Activated naive CD4-positive, alpha-beta T cell treated with anti-CD3 and anti-CD28 coated beads, Interleukin-2, amount 50 U/mL, for 72 hours (primary cell): ENCODE measurements around the gene PIK3CD. TPM values are rescaled to one million over a fixed set of nuclear protein-coding genes. Genes with fewer than 3 reads are reported as not detected.
"Not testable (repeated sequence)": the region's sequence is repeated elsewhere in the genome, so short reads cannot be mapped to it uniquely, and the experiment has no call there.

Experiments
- ATAC-seq, 2 donors: fragments of 150-1000 bp; cut with Tn5 transposase; 2 replicates each; pipeline ENCODE4 v1.10.0; 2021; ENCODE audit warnings: mild to moderate bottlenecking in 2 of 2, moderate library complexity in 2 of 2
- DNase-seq, 2 donors: peaks; one replicate each; pipeline ENCODE4 v3.0.0; 2021 to 2022; ENCODE audit warnings: low spot score in 2 of 2
- H3K27ac Mint-ChIP-seq, 2 donors: one replicate each; pipeline ENCODE4 v1.8.0; 2022; ENCODE audit warnings: mild to moderate bottlenecking in 2 of 2, mixed read lengths in 2 of 2
- H3K36me3 Mint-ChIP-seq, 2 donors: one replicate each; pipeline ENCODE4 v1.8.0; 2022; ENCODE audit warnings: mixed read lengths in 2 of 2
- H3K9me3 Mint-ChIP-seq, 2 donors: one replicate each; pipeline ENCODE4 v1.8.0; 2022; ENCODE audit warnings: mixed read lengths in 2 of 2
- total RNA-seq, 2 donors: library from RNA; stranded (reverse); gene quantifications; one replicate each; pipeline ENCODE4 v1.2.3, GENCODE V29; 2022

The PIK3CD gene
- total RNA-seq, 2 donors from 2014 or later: 118 to 138 TPM

- no peak for DNase-seq
- H3K36me3 Mint-ChIP-seq: peaks cover 13 to 41% of the 10 kb centered on the region in 2 donors
- H3K27ac Mint-ChIP-seq: peak overlapping the region; percentile 73 to 92
- ATAC-seq: no peak
- no peaks in the 10 kb centered on the region for H3K9me3 Mint-ChIP-seq
Measured at GRCh38 chr1:9690440-9691107, 39.0 kb downstream of the PIK3CD start.

- H3K36me3 Mint-ChIP-seq: peaks cover 13 to 41% of the 10 kb centered on the region in 2 donors
- no peaks in the 10 kb centered on the region for H3K9me3 Mint-ChIP-seq
- ATAC-seq (peak in 1 of 2 donors; percentile 21), DNase-seq (no peak)
- H3K27ac Mint-ChIP-seq: peak overlapping the region; percentile 73 to 84
Measured at GRCh38 chr1:9691108-9691445, 39.5 kb downstream of the PIK3CD start.

GRCh38 chr1:9691691-9692090 lies 40.2 kb downstream of the PIK3CD start:
- peaks cover 13 to 41% of the 10 kb centered on the region in 2 donors for H3K36me3 Mint-ChIP-seq
- DNase-seq (no peak), ATAC-seq (no peak)
- peak overlapping the region; percentile 73 to 84 for H3K27ac Mint-ChIP-seq
- no peaks in the 10 kb centered on the region for H3K9me3 Mint-ChIP-seq

- DNase-seq (no peak), ATAC-seq (no peak)
- no peaks in the 10 kb centered on the region for H3K9me3 Mint-ChIP-seq
- H3K27ac Mint-ChIP-seq: peak overlapping the region in 1 of 2 donors; percentile 79
- peaks cover 0 to 39% of the 10 kb centered on the region in 2 donors for H3K36me3 Mint-ChIP-seq
Measured at GRCh38 chr1:9696793-9697192, 45.3 kb downstream of the PIK3CD start.

- DNase-seq: no peak
Measured at GRCh38 chr1:9699361-9699760, 47.8 kb downstream of the PIK3CD start.

GRCh38 chr1:9700340-9700739 lies 48.8 kb downstream of the PIK3CD start:
- peak overlapping the region in 1 of 2 donors; percentile 49 for H3K27ac Mint-ChIP-seq
- no peak for ATAC-seq
- DNase-seq: no peak
- peaks cover 9 to 36% of the 10 kb centered on the region in 2 donors for H3K36me3 Mint-ChIP-seq
- H3K9me3 Mint-ChIP-seq: peaks cover 0 to 8% of the 10 kb centered on the region in 2 donors

More at GRCh38 chr1:9699361-9699760, 47.8 kb downstream of the PIK3CD start:
- peaks cover 9 to 38% of the 10 kb centered on the region in 2 donors for H3K36me3 Mint-ChIP-seq
- peak in 1 of 2 donors; percentile 23 for ATAC-seq
- peaks cover 0 to 8% of the 10 kb centered on the region in 2 donors for H3K9me3 Mint-ChIP-seq
- H3K27ac Mint-ChIP-seq: peak overlapping the region; percentile 49 to 79

- Mint-ChIP-seq H3K9me3 (peaks cover 0 to 8% of the 10 kb centered on the region in 2 donors), H3K27ac (peak overlapping the region in 1 of 2 donors; percentile 49), H3K36me3 (peaks cover 9 to 40% of the 10 kb centered on the region in 2 donors)
- ATAC-seq (no peak), DNase-seq (no peak)
Measured at GRCh38 chr1:9701665-9702064, 50.1 kb downstream of the PIK3CD start.

- ATAC-seq (no peak), DNase-seq (no peak)
- Mint-ChIP-seq H3K27ac (no peak overlapping the region), H3K9me3 (peaks cover 0 to 8% of the 10 kb centered on the region in 2 donors), H3K36me3 (peaks cover 9 to 40% of the 10 kb centered on the region in 2 donors)
Measured at GRCh38 chr1:9703165-9703509, 51.6 kb downstream of the PIK3CD start.

GRCh38 chr1:9703681-9704080 lies 52.1 kb downstream of the PIK3CD start:
- Mint-ChIP-seq H3K27ac (peak overlapping the region; percentile 7 to 79), H3K36me3 (peaks cover 9 to 40% of the 10 kb centered on the region in 2 donors), H3K9me3 (peaks cover 0 to 8% of the 10 kb centered on the region in 2 donors)
- ATAC-seq: no peak
- no peak for DNase-seq

- DNase-seq (no peak), ATAC-seq (no peak)
- Mint-ChIP-seq H3K36me3 (peaks cover 16 to 43% of the 10 kb centered on the region in 2 donors), H3K9me3 (peaks cover 0 to 8% of the 10 kb centered on the region in 2 donors), H3K27ac (peak overlapping the region in 1 of 2 donors; percentile 79)
Measured at GRCh38 chr1:9705337-9706093, 54.0 kb downstream of the PIK3CD start.

GRCh38 chr1:9706178-9706577 lies 54.6 kb downstream of the PIK3CD start:
- Mint-ChIP-seq H3K36me3 (peaks cover 17 to 43% of the 10 kb centered on the region in 2 donors), H3K27ac (peak overlapping the region in 1 of 2 donors; percentile 55), H3K9me3 (peaks cover 0 to 8% of the 10 kb centered on the region in 2 donors)
- no peak for ATAC-seq
- no peak for DNase-seq

GRCh38 chr1:9710037-9710436 lies 58.5 kb downstream of the PIK3CD start:
- ATAC-seq (no peak), DNase-seq (no peak)
- Mint-ChIP-seq H3K9me3 (no peaks in the 10 kb centered on the region), H3K27ac (peak overlapping the region; percentile 20 to 44), H3K36me3 (peaks cover 8 to 26% of the 10 kb centered on the region in 2 donors)

GRCh38 chr1:9711466-9712020 lies 60.0 kb downstream of the PIK3CD start:
- Mint-ChIP-seq H3K27ac (no peak overlapping the region), H3K36me3 (peaks cover 8 to 30% of the 10 kb centered on the region in 2 donors), H3K9me3 (no peaks in the 10 kb centered on the region)
- no peak for DNase-seq
- ATAC-seq: no peak

- Mint-ChIP-seq H3K36me3 (peaks cover 13 to 42% of the 10 kb centered on the region in 2 donors), H3K27ac (peak overlapping the region in 1 of 2 donors; percentile 49)
- not testable (repeated sequence) for ATAC-seq, H3K9me3 Mint-ChIP-seq, DNase-seq
Measured at GRCh38 chr1:9712767-9713166, 61.2 kb downstream of the PIK3CD start.

GRCh38 chr1:9714257-9714718 lies 62.8 kb downstream of the PIK3CD start:
- ATAC-seq (peak in 1 of 2 donors; percentile 57), DNase-seq (no peak)
- peak overlapping the region; percentile 53 to 87 for H3K27ac Mint-ChIP-seq
- H3K9me3 Mint-ChIP-seq: no peaks in the 10 kb centered on the region
- H3K36me3 Mint-ChIP-seq: peaks cover 16 to 49% of the 10 kb centered on the region in 2 donors

- Mint-ChIP-seq H3K9me3 (no peaks in the 10 kb centered on the region), H3K27ac (peak overlapping the region; percentile 65 to 91), H3K36me3 (peaks cover 7 to 44% of the 10 kb centered on the region in 2 donors)
- ATAC-seq (peak in 1 of 2 donors; percentile 33), DNase-seq (peak in 1 of 2 donors; percentile 46)
Measured at GRCh38 chr1:9715536-9716226, 64.2 kb downstream of the PIK3CD start.
